Measurements from ENCODE around the gene IGFBP6.
"Not testable (repeated sequence)": the region's sequence is repeated elsewhere in the genome, so short reads cannot be mapped to it uniquely, and the experiment has no call there.

Gene IGFBP6

DNA sequence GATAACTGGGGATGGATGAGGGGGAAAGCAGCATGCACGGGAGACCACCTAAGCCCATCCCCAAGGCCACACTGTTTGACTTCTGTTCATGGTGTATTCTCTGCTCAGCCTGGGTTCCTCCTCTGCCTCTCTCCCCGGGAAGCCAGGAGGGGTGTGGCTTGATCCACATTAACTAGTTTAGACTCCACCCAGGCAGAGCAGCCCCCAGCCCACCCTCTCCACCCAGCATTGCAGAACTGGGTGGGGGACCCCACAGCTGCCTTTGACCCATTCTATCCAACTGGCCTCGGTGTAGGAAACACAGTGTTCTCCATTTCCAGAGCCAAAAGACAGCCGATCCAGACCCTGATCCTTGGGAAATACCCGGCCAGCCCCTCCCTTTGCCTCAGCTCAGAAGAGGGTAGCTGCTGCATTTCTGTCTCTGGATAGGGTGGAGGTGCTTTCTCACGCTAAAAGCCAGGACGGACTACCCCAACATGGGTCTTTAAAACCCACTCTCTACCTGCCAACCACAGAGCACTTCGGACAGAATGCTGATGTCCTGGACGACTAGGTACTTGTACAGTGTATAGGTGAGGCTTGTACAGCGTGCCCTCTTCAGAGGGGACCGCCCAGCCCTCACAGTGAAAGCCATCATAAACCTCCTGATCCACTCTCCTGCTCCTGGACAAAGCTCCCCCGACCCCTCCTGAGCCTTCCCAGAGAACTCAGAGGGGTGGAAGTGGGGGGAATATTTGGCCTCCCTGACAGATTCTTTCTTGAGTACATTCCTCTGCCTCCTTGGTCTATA, 27.7 kb upstream of the IGFBP6 start:
- no peak for DNase-seq (ENCODE audit: low spot score)

DNA sequence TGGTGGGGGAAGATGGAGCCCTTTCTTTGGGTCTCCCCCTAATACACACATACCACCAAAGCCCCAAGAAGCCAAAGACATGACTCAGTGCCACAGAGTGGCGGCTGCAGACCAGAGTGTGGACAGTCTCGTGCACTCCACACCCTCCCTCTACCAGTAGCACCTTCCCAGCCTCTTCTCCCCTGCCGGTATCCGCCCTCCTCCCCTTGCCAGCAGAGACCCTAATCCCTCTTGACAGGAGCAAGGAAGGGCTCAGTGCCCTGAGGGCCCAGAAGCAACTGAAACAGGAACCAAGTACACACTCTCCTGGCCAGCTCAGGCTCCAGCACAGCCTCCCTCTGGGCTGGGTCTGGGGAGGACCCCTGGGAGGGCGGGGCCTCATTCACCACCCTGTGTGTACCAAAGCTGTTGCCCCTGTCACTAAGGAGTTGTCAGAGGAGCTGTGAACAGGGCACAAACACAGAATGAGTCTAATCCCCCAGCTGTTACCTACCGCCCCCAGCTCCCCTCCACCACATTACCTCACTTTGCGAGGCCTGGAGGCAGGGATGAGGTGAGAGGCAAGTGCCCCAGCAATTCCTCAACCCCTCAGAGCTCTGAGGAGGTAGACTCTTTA, 26.5 kb upstream of the IGFBP6 start:
- no peak for DNase-seq (ENCODE audit: low spot score)

DNA sequence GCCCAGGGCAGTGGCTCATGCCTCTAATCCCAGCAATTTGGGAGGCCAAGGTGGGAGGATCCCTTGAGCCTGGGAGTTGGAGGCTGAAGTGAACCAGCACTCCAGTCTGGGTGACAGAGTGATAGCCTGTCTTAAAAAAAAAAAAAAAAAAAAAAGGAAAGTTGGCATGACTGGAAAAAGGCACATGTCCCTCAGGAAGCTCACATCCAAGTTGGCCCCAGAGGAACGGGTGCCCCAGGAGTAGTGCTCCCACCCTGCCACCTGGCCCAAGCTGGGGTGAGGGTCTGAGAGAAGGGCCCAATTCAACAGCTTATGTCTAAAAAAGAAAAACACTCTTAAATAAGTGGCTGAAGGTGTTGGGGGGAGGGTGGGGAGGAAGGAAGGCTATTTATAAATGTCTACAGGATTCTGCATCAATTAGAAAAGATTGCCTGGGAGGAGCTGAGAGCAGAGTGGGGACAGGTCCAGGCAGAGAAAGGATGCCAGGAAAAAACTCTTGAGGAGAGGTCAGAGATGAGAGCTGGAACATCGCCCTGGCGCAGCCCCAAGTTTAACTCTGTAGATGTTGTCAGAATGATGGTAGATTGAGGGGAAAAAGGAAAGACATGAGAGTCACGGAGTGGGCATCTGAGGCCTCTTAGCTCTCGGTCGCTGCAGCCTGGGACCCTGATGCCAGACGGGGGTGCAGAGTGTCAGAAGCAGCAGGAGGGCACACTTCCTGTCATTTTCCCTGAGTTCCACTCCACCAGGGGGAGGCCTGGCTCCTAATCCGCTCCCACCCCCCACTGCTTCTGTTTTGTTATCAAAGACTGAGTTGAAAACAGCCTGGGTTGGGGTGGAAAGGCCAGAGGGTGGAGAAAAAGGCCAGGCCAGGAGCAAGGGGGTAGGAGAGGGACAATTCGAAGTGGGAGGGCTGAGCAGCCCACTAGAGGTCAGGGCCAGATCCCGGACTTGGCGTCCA, 25.6 kb upstream of the IGFBP6 start:
- no peak for DNase-seq (ENCODE audit: low spot score)

DNA sequence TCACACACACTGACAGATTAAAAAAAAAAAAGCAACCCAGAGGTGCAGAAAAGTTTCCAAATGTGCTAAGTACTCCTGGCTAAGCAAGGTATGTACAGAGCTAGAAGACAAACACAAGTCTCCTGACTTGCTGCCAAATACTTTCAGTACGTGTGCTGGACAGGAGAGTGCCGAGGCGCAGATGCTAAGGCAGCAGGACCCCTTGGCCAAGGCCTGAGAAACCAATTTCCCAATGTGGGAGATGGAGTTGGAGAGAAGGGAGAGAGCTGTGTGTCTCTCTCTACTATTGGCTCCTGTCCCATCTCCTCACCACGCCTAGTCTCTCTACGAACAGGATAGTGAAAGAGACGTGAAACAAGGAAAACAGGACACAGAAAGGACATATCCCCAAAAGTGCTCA, 23.6 kb upstream of the IGFBP6 start:
- no peak for DNase-seq (ENCODE audit: low spot score)

DNA sequence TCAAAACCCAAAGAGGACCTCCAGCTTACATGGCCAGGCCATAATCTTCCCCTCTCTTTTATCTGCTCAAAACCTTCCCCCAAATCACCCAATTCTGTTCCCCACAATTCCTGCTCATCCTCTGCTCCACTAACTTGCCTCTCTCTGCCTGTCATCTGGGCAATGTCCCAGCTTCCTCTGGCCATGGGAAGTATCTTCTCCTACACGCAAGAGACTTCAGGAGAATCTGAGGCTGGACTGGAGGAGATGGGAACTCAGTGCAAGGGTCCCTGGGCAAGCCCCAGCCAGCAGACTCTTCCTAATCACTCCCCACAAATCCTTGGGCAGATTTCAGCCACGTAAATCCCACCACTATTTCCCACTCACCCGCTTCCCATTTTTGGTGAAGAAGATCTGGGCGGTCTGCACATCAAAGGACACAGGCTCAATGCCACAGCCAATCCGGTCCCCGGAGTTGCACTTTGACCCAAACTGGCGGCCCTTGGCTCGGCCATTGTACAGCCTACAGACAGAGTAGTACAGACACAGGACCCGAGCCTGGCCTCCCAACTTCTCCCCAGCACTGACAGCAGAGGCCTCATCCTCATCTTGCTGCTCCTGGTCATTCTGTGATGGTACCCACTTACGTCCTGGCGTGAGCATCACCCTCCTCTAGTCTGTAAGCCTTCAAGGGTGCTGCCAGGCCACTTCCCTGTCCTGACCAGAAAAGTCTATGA, 23.0 kb upstream of the IGFBP6 start:
- DNase-seq (ENCODE audit: low spot score), result no peak

DNA sequence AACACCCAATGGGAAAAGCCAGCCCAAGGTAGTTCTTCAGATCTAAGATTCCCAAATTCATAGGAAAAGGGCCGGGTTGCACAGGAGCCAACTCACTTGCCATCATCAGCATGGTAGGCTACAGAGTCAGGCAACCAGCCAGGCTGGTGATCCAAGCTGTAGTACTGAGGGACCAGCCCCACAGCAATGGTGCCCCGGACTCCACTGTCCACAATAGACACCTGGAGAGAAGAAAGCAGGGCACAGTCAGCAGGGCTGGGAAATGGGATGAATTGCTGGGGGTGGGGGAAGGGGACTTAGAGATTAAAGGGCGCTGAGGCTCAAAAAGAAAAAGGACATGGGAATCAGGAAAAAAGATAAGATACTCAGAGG, 22.5 kb upstream of the IGFBP6 start:
- DNase-seq (ENCODE audit: low spot score), result no peak

DNA sequence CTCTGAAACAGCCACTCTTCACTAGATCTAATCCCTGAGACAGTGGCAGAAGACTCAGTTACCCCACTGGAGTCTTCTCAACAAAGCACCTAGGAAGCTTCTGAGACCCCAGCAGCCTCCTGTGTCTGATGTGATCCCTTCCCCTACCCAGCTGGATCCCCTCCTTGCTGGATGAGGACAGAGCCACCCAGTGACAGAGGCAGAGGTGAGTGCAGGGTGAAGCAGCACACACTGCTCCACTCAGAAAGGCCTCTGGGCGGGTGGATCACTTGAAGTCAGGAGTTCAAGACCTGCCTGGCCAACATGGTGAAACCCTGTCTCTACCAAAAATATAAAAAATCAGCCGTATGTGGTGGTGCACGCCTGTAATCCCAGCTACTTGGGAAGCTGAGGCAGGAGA, 21.0 kb upstream of the IGFBP6 start:
- DNase-seq (ENCODE audit: low spot score), result no peak

DNA sequence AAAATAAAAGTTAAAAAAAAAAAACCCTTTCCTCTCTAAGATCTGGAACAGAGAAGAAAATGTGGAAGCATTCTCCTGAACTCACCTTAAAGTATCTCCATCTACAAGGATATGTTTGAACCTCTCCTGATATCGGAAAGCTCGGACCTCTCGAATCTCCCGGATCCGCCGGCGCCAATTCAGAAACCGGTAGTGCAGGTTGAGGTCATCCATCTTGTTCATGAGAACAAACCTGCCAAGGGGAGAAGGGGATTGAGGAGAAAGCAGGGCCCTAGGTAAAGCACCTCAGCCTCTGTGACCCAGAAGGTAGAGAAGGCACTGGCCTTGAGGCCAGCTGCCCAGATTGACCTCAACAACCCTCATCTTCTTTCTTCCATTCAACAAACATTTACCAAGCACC, 20.4 kb upstream of the IGFBP6 start:
- DNase-seq (ENCODE audit: low spot score), result no peak

DNA sequence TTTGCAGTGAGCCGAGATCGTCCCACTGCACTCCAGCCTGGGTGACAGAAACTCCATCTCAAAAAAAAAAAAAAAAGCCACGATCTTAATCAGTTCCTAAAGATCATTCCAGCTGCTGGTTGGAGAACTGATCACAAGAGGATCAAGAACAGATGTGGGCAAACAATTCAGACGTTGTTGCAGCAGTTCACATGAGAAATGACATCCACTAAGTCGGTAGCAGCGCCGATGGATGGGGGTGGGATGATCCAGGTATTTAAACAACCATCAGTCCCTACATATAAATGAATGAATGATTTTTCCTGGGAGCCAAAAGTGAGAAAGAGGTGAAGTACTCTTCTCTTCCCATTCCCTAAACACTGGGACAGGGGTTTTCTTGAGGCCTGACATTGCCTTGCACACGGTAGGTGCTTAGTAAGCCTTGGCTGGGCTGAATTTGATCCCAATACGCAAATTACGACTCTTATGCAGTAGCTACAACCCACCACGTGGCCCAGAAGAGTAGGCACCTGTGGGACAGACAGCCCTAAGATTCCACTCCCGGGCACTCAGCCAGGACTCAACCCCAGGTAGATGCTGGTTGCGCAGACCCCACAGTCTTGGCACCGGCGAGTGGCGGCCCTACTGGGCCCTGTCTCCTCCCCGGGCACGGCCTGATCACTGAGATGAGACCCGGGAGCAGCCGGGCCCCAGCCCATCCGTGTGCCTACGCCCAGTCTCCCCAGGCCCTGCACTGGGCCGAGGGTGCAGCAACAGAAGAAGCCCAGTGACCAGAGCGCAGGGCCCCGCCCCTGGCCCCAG, 18.8 kb upstream of the IGFBP6 start:
- no peak for DNase-seq (ENCODE audit: low spot score)

DNA sequence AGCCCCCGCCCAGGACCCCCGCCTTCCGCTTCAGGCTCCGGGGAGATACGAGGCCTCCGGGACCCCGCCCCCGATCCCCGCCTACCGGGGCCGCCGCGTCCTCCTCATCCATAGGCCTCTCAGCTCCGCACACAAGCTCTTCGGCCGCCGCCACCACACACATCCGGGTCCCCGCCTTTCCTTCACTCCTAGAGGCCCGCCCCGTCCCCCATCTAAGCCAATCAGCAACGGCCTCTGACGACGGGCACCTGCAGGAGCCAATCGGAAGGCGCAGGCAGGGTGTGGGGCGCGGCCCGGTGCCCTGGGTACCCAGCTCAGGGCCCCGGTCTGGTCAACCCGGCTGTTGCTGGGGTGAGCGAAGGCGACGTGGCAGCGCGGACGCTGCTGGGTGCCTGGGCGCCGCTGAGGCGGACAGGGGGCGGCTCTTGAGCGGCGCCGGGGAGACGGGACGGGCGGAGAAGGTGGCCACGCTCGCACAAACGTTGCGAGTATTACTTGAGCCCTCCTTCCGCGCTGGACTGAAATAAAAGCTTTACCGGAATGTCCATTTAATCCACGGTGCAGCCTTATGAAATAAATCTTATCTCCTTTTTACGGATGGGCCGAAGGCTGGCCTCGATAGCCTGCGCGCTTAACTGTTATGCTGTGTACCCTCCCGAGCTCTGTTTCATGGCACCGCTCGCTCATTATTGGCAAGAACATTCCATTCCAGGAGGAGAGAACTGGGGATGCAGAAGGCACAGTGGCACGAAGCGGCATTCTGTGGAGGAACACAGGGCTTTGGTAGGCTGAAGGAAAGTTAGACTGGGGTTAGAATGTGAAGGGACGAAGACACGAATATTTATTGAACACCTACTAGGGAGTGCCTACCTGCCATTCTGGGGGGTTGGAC, 18.0 kb upstream of the IGFBP6 start, which contains the start of gene SPRYD3:
Gene SPRYD3 (minus strand): TSS at position 165 of the 892 bp plus-strand sequence. CDS start 57 bp downstream, at position 108.
- DNase-seq (ENCODE audit: low spot score), result peak; percentile 97

DNA sequence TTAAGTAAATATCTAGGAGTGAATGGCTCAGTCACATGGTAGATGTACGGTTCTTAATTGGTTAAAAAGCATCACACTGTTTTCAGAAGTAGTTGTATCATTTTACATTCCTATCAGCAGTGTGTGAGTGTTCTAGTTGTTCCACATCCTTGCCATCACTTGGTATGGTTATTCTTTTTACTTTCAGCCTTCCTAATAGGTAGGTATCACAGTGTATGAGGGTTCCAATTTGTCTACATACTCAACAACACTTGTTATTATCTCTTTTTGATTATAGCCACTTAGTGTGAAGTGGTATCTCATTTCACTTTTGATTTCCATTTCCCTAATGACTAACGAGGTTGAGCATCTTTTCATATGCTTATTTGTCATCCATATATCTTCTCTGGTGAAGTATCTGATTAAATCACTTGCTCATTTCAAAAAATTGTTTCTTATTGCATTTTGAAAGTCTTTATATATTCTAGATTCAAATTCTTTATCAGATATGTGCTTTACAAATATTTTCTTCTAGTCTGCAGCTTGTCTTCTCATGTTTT, 14.8 kb upstream of the IGFBP6 start:
- no peak for DNase-seq (ENCODE audit: low spot score)

DNA sequence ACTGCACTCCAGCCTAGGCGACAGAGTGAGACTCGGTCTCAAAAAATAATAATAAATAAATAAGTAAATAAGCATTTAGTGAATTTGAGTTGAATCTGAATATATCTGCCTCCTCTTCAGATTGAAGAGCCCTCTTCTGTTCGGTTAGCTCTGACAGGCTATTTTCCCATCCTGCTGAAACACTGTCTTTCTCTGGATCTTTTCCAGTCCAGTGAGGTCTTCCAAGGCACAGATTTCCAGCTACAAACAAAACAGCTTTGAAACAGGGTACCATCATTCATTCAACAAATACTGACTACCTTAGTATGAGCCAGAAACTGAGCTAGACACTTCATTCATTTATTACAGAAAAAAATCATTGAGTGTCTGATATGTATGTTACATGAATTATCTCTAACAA, 11.1 kb upstream of the IGFBP6 start:
- no peak for DNase-seq (ENCODE audit: low spot score)

DNA sequence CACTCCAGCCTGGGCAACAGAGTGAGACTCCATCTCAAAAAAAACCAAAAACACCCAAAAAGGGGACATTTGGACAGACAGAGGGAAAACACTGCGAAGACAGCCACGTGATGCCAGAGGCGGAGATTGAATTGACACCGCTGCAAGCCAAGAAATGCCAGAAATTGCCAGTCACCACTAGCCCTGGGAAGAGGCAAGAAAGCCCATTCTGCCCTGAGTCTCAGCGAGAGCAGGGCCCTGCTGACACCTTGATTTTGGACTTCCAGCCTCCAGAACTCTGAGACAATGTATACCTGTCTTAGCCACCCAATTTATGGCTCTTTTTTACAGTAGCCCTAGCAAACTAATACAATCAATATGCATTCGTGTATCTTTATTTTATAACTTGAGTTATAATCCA, 7.4 kb upstream of the IGFBP6 start:
- DNase-seq (ENCODE audit: low spot score), result no peak

DNA sequence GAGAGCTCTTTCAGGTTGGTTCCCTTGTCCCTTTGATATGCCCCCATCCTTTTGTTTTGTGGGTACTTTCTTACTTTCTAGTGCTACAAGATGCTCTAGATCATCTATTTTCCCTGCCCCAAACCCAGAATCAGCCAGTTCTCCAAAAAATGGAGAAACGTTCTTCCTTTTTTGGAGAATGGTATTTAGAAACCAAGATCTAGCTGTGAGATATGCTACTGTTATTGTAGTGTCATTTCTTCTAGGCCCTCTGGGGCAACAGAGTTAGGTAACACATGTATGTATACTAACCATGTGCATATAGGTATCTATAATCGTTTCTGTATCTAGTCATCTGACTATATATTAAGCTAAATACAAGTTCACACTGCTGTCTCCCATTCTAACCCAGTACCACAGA, 6.9 kb upstream of the IGFBP6 start:
- DNase-seq (ENCODE audit: low spot score), result no peak

DNA sequence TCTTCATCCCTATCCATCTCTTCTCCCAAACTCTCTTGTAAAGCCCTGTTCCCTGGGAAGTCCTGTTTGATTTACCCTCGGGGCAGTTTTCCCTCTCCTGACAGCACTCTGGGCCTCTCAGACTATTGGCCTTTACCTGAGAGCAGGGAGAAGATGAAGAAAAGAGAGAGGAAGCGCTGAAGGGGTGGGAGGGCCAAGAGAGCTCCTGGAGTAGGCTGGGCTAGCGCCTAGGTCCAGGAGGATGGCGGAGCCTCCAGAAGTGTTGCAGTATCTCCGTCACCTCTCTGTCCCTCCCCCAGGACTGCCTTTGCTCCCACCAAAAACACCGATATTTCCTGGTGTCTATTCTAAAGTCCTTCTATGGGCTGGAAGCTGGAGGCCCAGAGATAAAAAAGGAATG, 5.7 kb upstream of the IGFBP6 start:
- no peak for DNase-seq (ENCODE audit: low spot score)

DNA sequence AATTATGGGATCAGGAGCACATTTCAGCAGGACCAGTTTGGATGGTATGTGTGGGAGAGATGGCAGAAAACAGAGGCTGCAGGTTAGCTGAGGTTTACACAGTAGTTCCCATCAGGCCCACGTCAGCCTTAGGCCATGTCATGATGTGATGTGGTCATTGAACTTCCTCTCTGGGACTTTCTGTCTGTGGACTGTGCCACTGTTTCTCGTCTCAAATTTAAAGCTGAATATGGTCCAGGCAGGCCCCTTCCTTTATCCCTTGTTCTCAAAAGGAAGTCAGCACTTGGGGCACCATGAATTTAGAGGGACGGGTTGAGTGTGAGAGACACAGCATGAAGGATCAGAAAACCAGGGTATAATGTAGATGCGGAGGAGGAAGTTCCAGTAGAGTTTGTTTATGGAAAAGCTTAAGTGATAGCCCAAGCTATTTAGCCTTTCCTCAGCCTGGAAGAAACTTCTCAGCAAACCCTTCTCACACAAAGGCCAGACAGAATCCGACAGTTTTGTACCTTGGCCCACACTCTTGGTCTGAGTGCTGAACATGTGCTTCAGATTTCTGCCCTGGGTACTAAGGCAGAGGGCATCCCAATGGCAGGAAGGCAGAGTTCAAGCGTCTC, 3.6 kb upstream of the IGFBP6 start:
- no peak for DNase-seq (ENCODE audit: low spot score)

DNA sequence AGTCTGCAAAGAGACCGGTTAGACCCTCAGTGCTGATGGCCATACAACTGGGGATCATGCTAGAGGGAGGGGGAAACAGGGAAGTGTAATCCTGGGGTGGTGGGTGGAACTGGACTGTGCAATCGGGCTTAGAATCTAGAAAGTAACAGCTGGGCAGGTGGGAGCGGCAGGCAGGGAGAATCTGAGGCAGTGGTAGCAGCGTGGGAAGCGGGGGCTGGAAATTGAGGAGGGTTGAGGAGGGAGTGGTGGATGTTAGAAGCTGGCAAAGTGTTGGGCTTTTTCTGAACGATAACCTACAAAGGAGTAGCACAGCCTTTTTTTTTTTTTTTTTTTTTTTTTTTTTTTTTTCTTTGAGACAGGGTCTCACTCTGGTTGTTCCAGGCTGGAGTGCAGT, 3.1 kb upstream of the IGFBP6 start:
- DNase-seq (ENCODE audit: low spot score), result no peak

DNA sequence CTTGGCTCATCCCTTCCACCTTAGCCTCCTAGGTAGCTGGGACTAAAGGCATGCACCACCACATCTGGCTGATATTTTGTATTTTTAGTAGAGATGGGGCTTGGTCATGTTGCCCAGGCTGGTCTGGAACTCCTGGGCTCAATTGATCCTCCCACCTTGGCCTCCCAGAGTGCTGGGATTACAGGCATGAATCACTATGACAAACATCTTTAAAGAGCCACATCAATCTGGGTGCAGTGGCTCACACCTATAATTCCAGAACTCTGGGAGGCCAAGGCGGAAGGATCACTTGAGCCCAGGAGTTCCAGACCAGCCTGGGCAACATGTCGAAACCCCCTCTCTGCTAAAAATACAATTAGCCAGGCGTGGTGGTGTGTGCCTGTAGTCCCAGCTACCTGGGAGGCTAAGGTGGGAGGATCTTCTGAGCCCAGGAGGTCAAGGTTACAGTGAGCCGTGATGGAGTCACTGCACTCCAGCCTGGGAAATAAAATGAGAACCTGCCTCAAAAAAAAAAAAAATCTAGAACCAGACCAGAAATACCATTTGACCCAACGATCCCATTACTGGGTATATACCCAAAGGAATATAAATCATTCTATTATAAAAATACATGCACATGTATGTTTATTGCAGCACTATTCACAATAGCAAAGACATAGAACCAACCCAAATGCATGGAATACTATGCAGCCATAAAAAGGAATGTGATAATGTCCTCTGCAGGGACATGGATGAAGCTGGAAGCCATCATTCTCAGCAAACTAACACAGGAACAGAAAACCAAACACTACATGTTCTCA, 2.5 kb upstream of the IGFBP6 start:
- DNase-seq (ENCODE audit: low spot score), result not testable (repeated sequence)
